Endothelial cell of umbilical vein (primary cell): Measurements from ENCODE around the gene MYH9. TPM values are rescaled to one million over a fixed set of nuclear protein-coding genes. Genes with fewer than 3 reads are reported as not detected.

ENCODE experiments used
- BruUV-seq: library from RNA; stranded (reverse); fragments of 400-500 nt; replicated peaks from 2 replicates; lab custom pipeline; 2021; lab: Mats Ljungman, UMichigan
- CTCF ChIA-PET: fragments of 300-600, 350-600 bp; sonication (Branson Sonifier 250); formaldehyde crosslinking; loops from one replicate; lab custom pipeline; 2021; ENCODE audit warnings: antibody characterized with exemption, inconsistent platforms; lab: Charles Lee
- POLR2A ChIA-PET: fragments of 300-600, 350-600 bp; sonication (Branson Sonifier 250); formaldehyde crosslinking; loops from one replicate; lab custom pipeline; 2021; ENCODE audit warnings: antibody characterized with exemption, inconsistent platforms; lab: Charles Lee
- DNase-seq: peaks from one replicate; pipeline ENCODE4 v3.0.0-alpha.2; 2011; ENCODE audit warnings: low read depth, low spot score
- FAIRE-seq: peaks from 2 replicates; lab custom pipeline; 2011; peaks lifted over from hg19 to GRCh38; lab: Jason Lieb, UNC
- H2AFZ ChIP-seq: 2 replicates; pipeline ENCODE4 v1.6.0; 2012; ENCODE audit warnings: low read depth, low read length, control low read depth, inconsistent platforms
- H3K27ac ChIP-seq: 2 replicates; pipeline ENCODE4 v1.5.1; 2011; ENCODE audit warnings: low read depth, mild to moderate bottlenecking, control low read depth, low read length, moderate library complexity; ENCODE audit not compliant: insufficient read depth
- H3K27me3 ChIP-seq, 2 experiments: 2 replicates each; pipeline versions ENCODE4 v1.6.0 to v1.6.1; 2011; ENCODE audit warnings: low read length in 2 of 2, mixed read lengths in 1 of 2; ENCODE audit not compliant: control insufficient read depth in 2 of 2, insufficient read depth in 2 of 2
- H3K36me3 ChIP-seq, 2 experiments: 2 replicates in 1 of 2; 3 replicates in 1 of 2; pipeline ENCODE4 v1.5.1; 2011; ENCODE audit warnings: low read length in 2 of 2, mild to moderate bottlenecking in 1 of 2, moderate library complexity in 1 of 2; ENCODE audit not compliant: control insufficient read depth in 2 of 2, insufficient read depth in 2 of 2; ENCODE audit errors: extremely low read depth in 1 of 2
- H3K4me1 ChIP-seq: 3 replicates; pipeline ENCODE4 v1.5.1; 2011; ENCODE audit warnings: mild to moderate bottlenecking, low read length; ENCODE audit not compliant: control insufficient read depth, insufficient read depth; ENCODE audit errors: extremely low read depth
- H3K4me2 ChIP-seq: 2 replicates; pipeline ENCODE4 v1.6.1; 2011; ENCODE audit warnings: low read length, control low read depth, mixed read lengths; ENCODE audit not compliant: insufficient read depth
- H3K4me3 ChIP-seq, 3 experiments: fragments of 200-600 bp in 1 of 3; sonication (generic), shearing (Covaris generic) in 1 of 3; replicated peaks in 1 of 3; 2 replicates each; pipeline ENCODE4 v1.5.1; 2011 to 2016; ENCODE audit warnings: control low read depth in 3 of 3, low read length in 3 of 3, mild to moderate bottlenecking in 2 of 3, inconsistent platforms in 1 of 3, low read depth in 1 of 3, moderate library complexity in 1 of 3; ENCODE audit not compliant: insufficient read depth in 1 of 3
- H3K79me2 ChIP-seq: 2 replicates; pipeline ENCODE4 v1.6.0; 2012; ENCODE audit warnings: low read length, inconsistent platforms; ENCODE audit not compliant: control insufficient read depth, insufficient read depth
- H3K9ac ChIP-seq: replicated peaks from 2 replicates; pipeline ENCODE3; 2011; ENCODE audit warnings: low read length, control low read depth; ENCODE audit not compliant: insufficient read depth; ENCODE audit errors: extremely low read depth
- H3K9me1 ChIP-seq: replicated peaks from 3 replicates; pipeline ENCODE4 v1.6.0; 2011; ENCODE audit warnings: mild to moderate bottlenecking, low read length; ENCODE audit not compliant: control insufficient read depth, insufficient read depth; ENCODE audit errors: extremely low read depth
- H3K9me3 ChIP-seq: replicated peaks from 2 replicates; pipeline ENCODE4 v1.5.1; 2012; ENCODE audit warnings: low read length, inconsistent platforms; ENCODE audit not compliant: control insufficient read depth, insufficient read depth
- H4K20me1 ChIP-seq: replicated peaks from 2 replicates; pipeline ENCODE3; 2011; ENCODE audit warnings: mild to moderate bottlenecking, low read length; ENCODE audit not compliant: control insufficient read depth, insufficient read depth; ENCODE audit errors: extremely low read depth
- EZH2 ChIP-seq: IDR thresholded peaks from 2 replicates; pipeline ENCODE4 v1.6.1; 2012; ENCODE audit warnings: borderline replicate concordance, low read depth, mild to moderate bottlenecking, moderate library complexity, low read length, inconsistent platforms; ENCODE audit not compliant: severe bottlenecking
- FOS ChIP-seq: IDR thresholded peaks from 2 replicates; pipeline ENCODE4 v1.6.1; 2011; ENCODE audit warnings: mild to moderate bottlenecking, low read length, moderate library complexity, borderline replicate concordance; ENCODE audit not compliant: insufficient read depth
- GATA2 ChIP-seq: IDR thresholded peaks from 2 replicates; pipeline ENCODE4 v1.7.0; 2011; ENCODE audit warnings: low read depth, mild to moderate bottlenecking, moderate library complexity, mixed read lengths, low read length; ENCODE audit not compliant: insufficient read length, insufficient read depth
- JUN ChIP-seq: IDR thresholded peaks from 2 replicates; pipeline ENCODE4 v1.6.1; 2011; ENCODE audit warnings: borderline replicate concordance, low read depth; ENCODE audit not compliant: insufficient read length, insufficient read depth
- MYC ChIP-seq: IDR thresholded peaks from one replicate; pipeline ENCODE4 v1.6.1; 2011; ENCODE audit warnings: mild to moderate bottlenecking, low read depth, low read length
- POLR2A ChIP-seq: IDR thresholded peaks from 2 replicates; pipeline ENCODE4 v1.6.1; 2012; ENCODE audit warnings: low read depth, mild to moderate bottlenecking, control low read depth, low read length
- POLR2AphosphoS5 ChIP-seq: IDR thresholded peaks from 2 replicates; pipeline ENCODE4 v1.6.1; 2012; ENCODE audit warnings: low read depth, mild to moderate bottlenecking, control low read depth, low read length, moderate library complexity; ENCODE audit not compliant: insufficient read depth
- dilution Hi-C: fragments of 300-500 bp; cut with MboI; formaldehyde crosslinking; loops from one replicate; pipeline ENCODE4 v1.15.0; 2019; ENCODE audit warnings: low sequenced_read_pairs; ENCODE audit not compliant: extremely low pct_ligation_motif_present
- intact Hi-C: fragments of 100-400 bp; cut with micrococcal nuclease; formaldehyde crosslinking; loops from one replicate; pipeline ENCODE4 v1.10.0; 2022
- polyA plus RNA-seq, 4 experiments: library from polyadenylated mRNA; depleted of rRNA in 3 of 4; stranded (reverse) in 3 of 4; unstranded in 1 of 4; fragments of >200 nt; gene quantifications; 2 replicates each; pipeline versions ENCODE4 v1.2.1 to v1.2.3, GENCODE V29; 2011 to 2012; ENCODE audit warnings: missing spikeins in 1 of 4
- total RNA-seq: library from RNA; stranded (reverse); gene quantifications from 2 replicates; pipeline ENCODE4 v1.2.3, GENCODE V29; 2021
- TF ChIP-seq, protein P1 (sequence below): IDR thresholded peaks from 2 replicates; pipeline ENCODE4 v1.6.1; 2011; ENCODE audit not compliant: insufficient read depth, insufficient read length
- TF ChIP-seq, protein P2 (sequence below), 2 donors: IDR thresholded peaks; 1 replicate in 1 of 2; 2 replicates in 1 of 2; pipeline ENCODE4 v1.5.1; 2011; ENCODE audit warnings: low read length in 2 of 2, mild to moderate bottlenecking in 2 of 2, moderate library complexity in 2 of 2, control low read depth in 1 of 2, inconsistent platforms in 1 of 2, low read depth in 1 of 2; ENCODE audit not compliant: insufficient read depth in 1 of 2; ENCODE audit errors: extremely low read depth in 1 of 2

MYH9 gene
- total and polyA plus RNA-seq, 2 donors (not counting 3 experiments of a cell fraction or from before 2014, with no cell fraction given), result 188 to 1,413 TPM

DNA sequence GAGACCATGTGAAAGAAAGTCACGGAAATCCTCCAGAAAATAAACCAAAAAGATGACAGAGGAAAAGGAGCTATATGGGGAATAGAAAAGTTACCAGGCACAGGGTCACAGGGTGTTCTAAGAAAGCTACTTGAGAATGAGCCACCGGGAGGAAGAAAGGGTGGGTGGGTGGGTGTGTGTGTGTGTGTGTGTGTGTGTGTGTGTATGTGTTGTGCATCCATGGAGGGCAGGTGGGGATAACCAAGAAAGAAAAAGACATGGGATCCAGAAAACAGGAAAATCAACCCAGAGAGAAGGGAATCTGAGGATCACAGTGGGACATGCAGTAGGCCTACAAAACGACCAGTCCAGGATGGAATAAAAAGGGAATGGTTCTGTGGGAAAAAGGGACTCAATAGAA, 152.2 kb downstream of the MYH9 start:
- peaks cover 16% of the 10 kb centered on the region for H3K4me1 ChIP-seq
- intact Hi-C loops, result no loop called here
- POLR2A ChIA-PET, result no interaction called here
- H3K27ac ChIP-seq, result no peak overlapping the region
- DNase-seq, result no peak
- H4K20me1 ChIP-seq, result no peaks in the 10 kb centered on the region
- peaks cover 4 to 21% of the 10 kb centered on the region in 2 experiments for H3K36me3 ChIP-seq
- no peaks in the 10 kb centered on the region for H3K9me3 ChIP-seq
- H3K4me2 ChIP-seq, result no peak overlapping the region
- H3K9ac ChIP-seq, result no peak overlapping the region
- TF ChIP-seq EZH2, result no peak
- no peak for TF ChIP-seq MYC
- no peak for TF ChIP-seq POLR2A
- TF ChIP-seq FOS, result no peak
- no peak for TF ChIP-seq GATA2
- TF ChIP-seq, protein P1, sequence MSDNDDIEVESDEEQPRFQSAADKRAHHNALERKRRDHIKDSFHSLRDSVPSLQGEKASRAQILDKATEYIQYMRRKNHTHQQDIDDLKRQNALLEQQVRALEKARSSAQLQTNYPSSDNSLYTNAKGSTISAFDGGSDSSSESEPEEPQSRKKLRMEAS, result no peak
- TF ChIP-seq, protein P2, sequence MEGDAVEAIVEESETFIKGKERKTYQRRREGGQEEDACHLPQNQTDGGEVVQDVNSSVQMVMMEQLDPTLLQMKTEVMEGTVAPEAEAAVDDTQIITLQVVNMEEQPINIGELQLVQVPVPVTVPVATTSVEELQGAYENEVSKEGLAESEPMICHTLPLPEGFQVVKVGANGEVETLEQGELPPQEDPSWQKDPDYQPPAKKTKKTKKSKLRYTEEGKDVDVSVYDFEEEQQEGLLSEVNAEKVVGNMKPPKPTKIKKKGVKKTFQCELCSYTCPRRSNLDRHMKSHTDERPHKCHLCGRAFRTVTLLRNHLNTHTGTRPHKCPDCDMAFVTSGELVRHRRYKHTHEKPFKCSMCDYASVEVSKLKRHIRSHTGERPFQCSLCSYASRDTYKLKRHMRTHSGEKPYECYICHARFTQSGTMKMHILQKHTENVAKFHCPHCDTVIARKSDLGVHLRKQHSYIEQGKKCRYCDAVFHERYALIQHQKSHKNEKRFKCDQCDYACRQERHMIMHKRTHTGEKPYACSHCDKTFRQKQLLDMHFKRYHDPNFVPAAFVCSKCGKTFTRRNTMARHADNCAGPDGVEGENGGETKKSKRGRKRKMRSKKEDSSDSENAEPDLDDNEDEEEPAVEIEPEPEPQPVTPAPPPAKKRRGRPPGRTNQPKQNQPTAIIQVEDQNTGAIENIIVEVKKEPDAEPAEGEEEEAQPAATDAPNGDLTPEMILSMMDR (IDR thresholded peaks at IDR 0.05; ENCODE audit: extremely low read depth in 1 of 2, insufficient read depth in 1 of 2, low read depth in 1 of 2, low read length in 2 of 2), result no peak
- no peak for TF ChIP-seq POLR2AphosphoS5
- TF ChIP-seq JUN, result no peak
- H3K79me2 ChIP-seq, result peaks cover 26% of the 10 kb centered on the region
- H3K4me3 ChIP-seq, result no peak overlapping the region
- no peak overlapping the region for H2AFZ ChIP-seq
- FAIRE-seq, result no peak
- dilution Hi-C loops, result no loop called here
- H3K27me3 ChIP-seq, result no peaks in the 10 kb centered on the region
- BruUV-seq, result no TSS peak
- CTCF ChIA-PET, result interaction anchor here (1.0 to 6.4 kb wide), 2 partner anchors 17 to 251 kb away, joined by 3 to 27 read pairs; partner anchors contain the start of gene APOL1
- no peaks in the 10 kb centered on the region for H3K9me1 ChIP-seq
